Amniotic epithelial cell (primary cell): ENCODE results near the gene TRIM26.
"Not testable (repeated sequence)": the region's sequence is repeated elsewhere in the genome, so short reads cannot be mapped to it uniquely, and the experiment has no call there.

Source experiments
- DNase-seq: peaks from one replicate; pipeline ENCODE4 v3.0.0-alpha.2; 2010; ENCODE audit warnings: low read depth

TRIM26 gene

DNA sequence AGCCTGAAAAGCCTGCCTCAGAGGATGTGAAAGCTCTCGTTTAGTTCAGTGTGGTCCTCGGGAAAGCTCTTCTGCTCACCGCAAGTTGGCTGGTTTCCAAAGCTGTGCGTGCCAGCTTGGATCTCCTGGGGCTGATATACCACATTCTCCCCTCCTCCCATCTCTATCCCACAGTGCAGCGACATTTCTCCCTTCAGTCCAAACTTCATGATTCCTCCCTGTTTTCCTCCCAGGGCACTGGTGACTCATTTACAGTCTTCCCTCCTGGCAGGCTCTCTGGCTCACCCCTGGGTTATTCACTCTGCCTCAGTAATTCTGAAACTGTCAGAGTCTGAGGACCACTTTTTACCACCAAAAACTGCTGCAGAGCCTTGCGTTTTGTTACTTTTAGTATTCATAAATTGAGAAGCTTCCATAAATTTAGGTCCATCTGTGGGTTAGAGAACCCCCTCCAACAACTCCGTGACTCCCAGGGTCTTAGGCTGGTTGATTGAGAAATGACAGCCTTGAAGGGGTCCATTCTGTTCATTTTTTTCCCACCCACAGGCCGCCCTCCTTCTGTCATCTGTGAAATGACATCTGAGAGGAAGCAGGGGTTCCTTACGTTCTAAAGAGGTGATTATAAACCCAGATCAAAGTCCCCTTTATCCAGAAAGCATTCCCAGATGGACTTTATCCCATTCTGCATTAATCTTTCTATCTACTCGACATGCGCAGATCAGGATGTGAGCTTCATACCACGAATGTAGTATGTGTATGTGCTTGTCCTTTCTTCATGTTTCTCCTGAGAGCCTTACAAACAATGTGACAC lies 58.3 kb downstream of the TRIM26 start:
- DNase-seq, result peak; percentile 36

DNA sequence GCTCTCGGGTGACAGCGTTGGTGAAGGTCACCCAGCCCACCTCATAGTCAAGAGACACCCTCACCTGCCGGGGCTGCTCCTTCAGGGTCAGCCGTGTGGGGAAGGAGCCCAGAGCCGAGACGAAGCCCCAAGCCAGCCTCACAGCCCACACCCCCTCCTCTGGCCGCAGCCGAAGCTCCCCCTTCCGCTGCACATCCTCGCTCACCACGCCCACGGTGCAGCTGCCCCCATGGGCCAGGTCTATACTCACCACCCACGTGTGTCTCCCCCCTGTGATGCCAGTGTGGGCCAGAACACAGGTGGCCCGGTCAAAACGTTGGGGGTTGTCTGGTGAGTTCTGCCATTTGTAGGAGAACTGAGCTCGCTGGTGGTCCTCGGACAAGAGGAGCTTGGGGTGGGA lies 59.1 kb downstream of the TRIM26 start:
- DNase-seq, result no peak

GRCh38 chr6:30152910-30153610 lies 60.1 kb downstream of the TRIM26 start:
- DNase-seq, result no peak

- no peak for DNase-seq
Observed at GRCh38 chr6:30152016-30152673, 61.1 kb downstream of the TRIM26 start.

DNA sequence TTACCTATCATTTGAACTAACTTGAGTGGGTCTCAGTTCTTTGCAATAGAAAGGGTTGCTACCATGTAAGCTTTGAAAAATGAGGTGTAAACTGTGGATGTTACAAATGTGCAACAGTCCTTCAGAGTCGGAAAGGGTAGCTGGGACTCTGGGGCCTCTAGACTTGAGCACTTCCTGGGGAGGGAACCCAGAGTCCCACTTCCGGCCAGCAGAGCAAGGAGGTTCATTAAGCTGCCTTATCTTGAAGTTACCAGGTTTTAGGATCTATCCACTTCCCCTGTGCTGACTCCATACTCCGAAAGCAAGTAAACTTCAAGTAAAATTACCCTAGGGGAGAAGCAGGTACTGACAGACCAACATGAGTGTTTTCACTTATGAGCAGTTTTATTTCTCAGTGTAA lies 61.6 kb downstream of the TRIM26 start:
- DNase-seq, result no peak

- no peak for DNase-seq
Observed at GRCh38 chr6:30150671-30151395, 62.4 kb downstream of the TRIM26 start.

GRCh38 chr6:30149858-30150550 lies 63.2 kb downstream of the TRIM26 start:
- DNase-seq, result no peak

GRCh38 chr6:30149234-30149633 lies 64.0 kb downstream of the TRIM26 start:
- no peak for DNase-seq

GRCh38 chr6:30147096-30147495 lies 66.1 kb downstream of the TRIM26 start:
- DNase-seq, result no peak

DNA sequence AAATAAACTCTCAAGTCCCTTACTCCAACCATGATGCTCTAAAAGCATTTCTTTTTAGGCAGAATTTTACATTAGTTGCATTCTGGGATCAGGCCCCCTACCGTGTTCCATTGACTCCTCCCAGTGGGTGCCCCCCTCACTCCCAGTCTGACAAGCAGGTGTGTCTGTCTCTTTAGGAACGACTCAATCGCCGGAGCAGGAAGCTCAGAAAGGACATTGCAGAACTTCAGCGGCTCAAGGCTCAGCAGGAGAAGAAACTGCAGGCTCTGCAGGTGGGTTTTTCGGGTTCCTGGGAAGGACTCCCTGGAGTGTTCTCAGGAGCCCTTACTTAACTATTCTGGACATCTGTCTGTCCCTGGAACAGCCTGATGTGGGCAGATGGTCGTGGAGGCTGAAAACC lies 67.4 kb downstream of the TRIM26 start:
- DNase-seq, result no peak

DNA sequence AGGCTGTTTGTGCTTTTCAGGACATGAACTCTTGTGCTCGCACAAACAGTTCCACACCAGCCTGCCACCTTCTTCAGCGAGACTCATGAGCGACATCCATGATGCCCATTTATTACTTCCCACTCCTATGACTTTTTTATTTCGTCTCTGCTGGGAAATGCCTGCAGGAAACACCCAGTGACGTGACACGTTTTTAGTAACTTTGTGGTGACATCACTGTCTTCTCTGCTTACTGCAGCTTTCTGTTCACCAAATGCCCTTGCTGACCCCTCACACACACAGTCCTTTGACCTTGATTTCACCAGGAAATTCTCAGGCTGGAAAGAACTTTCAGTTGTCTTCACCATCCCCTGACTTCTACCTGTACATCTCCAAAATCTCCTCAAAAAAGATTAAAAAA lies 68.4 kb downstream of the TRIM26 start:
- DNase-seq, result no peak

DNA sequence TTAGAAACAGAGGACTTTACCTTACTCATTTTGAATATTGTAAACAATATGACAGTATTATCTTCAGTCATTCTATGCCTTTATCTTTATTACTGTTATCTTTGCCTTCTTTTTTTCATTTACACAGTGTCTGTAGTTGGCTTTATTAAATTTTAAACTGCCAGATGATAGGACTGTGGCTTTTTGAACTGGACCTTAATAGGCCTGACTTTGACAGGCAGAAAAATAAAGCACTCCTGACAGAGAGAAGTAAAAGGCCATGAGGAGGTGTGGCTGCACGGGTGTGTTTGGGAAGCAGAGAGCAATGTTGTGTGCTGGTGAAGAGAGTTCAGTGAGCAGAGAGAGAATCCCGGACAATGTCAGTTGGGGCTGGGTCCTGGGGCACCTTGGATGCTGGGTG lies 69.4 kb downstream of the TRIM26 start:
- DNase-seq, result no peak

DNA sequence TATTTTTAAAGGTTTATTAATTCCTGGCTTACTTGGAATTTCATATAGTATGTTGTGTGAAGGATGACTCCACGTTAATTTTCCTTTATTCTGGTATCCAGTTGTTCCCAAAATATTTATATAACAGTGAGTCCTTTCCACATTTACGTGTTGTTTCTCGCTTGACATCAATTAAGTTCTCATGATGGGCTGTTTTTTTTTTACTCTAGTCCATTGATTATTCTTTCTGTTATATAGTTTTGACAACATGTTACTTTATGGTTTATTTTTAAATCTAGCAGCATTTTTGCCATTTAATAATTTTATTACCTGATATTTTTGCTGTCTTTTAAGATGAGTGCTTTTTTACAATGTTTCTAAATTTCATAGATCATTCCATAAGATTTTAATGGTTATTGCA lies 70.5 kb downstream of the TRIM26 start:
- DNase-seq, result no peak

GRCh38 chr6:30140240-30140639 lies 73.0 kb downstream of the TRIM26 start:
- not testable (repeated sequence) for DNase-seq

DNA sequence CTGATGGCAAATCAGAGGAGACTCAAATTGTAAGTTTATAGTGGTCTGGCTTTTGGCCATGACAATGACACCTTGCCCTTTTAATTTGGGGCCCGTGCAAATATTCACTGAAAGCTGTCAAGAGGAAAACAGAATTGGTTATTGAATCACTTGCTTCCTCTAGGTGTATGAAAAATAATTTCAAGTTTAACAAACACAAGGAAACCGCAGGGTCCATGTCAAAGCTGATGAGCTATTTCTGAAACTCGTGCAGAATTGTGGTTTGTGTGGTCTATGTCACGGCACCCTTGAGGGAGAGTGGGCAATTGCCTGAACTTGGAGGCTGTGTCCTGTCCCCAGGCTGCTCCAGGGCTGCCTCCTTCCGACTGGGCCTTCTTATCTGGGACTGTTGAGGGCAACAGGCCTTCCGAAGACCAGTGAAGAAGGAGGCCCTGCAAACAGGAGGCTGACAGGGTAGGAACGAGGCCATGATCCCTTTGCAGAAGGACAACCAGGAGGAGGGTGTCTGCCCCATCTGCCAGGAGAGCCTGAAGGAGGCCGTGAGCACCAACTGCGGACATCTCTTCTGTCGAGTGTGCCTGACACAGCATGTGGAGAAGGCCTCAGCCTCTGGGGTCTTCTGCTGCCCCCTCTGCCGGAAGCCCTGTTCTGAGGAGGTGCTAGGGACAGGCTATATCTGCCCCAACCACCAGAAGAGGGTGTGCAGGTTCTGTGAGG lies 76.5 kb downstream of the TRIM26 start:
- no peak for DNase-seq

GRCh38 chr6:30135757-30136156 lies 77.4 kb downstream of the TRIM26 start, which contains the start of gene TRIM40:
TSS of gene TRIM40 (plus strand) at chr6:30136140. CDS start at chr6:30137037, 897 bp downstream.
- DNase-seq, result no peak

- DNase-seq, result no peak
Observed at GRCh38 chr6:30135147-30135546, 78.1 kb downstream of the TRIM26 start.
